PFSK-1 (cell line): Measurements from ENCODE around the gene SKOR2.

Experiments
- FOXP2 ChIP-seq: optimal IDR thresholded peaks from 2 replicates; pipeline ENCODE3; 2011; ENCODE audit warnings: borderline replicate concordance, control low read depth, inconsistent platforms; ENCODE audit not compliant: insufficient read depth; ENCODE audit errors: extremely low read length, extremely low read depth
- POLR2AphosphoS5 ChIP-seq: IDR thresholded peaks from 2 replicates; pipeline ENCODE4 v1.6.1; 2012; ENCODE audit warnings: low read depth, mild to moderate bottlenecking, control low read depth, low read length, moderate library complexity
- TAF1 ChIP-seq: IDR thresholded peaks from 2 replicates; pipeline ENCODE4 v1.6.1; 2012; ENCODE audit warnings: low read length, control low read depth, borderline replicate concordance; ENCODE audit not compliant: insufficient read depth

- no peak for TF ChIP-seq TAF1
- TF ChIP-seq FOXP2, result no peak
- no peak for TF ChIP-seq POLR2AphosphoS5
Measured at GRCh38 chr18:47261902-47262300, 10.4 kb upstream of the SKOR2 start.
